Coronary artery (tissue), 2 donors: ENCODE measurements around the gene NLGN1.

Experiments used
- DNase-seq: peaks from one replicate; pipeline ENCODE4 v3.0.0-alpha.2; 2017; ENCODE audit warnings: low spot score
- H3K27ac ChIP-seq, 2 donors: fragments of 200-600 bp; sonication (generic); one replicate each; pipeline ENCODE4 v1.5.1; 2016 to 2019
- H3K4me3 ChIP-seq: fragments of 200-600 bp; sonication (generic); 2 replicates; pipeline ENCODE4 v1.5.1; 2016; ENCODE audit warnings: mild to moderate bottlenecking, moderate library complexity
- TF ChIP-seq, protein P1 (sequence below): fragments of 200-600 bp; sonication (generic); IDR thresholded peaks from one replicate; pipeline ENCODE4 v1.5.1; 2019; ENCODE audit warnings: antibody characterized with exemption

The NLGN1 gene

DNA sequence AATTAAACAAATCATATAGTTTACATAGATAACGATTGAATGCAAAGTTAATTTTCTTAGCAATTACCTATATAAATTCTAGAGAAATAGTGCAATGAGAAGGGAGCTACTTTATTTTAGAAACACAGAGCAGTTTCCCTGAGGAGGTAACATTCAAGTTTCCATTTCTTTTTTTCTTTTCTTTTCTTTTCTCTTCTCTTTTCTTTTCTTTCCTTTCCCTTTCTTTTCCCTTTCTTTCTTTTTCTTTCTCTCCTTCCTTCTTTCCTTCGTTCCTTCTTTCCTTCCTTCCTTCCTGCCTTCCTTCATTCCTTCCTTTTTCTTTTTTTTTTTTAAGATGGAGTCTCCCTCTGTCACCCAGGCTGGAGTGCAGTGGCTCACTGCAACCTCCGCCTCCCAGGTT lies 417.3 kb downstream of the NLGN1 start:
- Histone ChIP-seq H3K27ac (no peak overlapping the region), H3K4me3 (no peak overlapping the region)
- DNase-seq: no peak
- TF ChIP-seq, protein P1, sequence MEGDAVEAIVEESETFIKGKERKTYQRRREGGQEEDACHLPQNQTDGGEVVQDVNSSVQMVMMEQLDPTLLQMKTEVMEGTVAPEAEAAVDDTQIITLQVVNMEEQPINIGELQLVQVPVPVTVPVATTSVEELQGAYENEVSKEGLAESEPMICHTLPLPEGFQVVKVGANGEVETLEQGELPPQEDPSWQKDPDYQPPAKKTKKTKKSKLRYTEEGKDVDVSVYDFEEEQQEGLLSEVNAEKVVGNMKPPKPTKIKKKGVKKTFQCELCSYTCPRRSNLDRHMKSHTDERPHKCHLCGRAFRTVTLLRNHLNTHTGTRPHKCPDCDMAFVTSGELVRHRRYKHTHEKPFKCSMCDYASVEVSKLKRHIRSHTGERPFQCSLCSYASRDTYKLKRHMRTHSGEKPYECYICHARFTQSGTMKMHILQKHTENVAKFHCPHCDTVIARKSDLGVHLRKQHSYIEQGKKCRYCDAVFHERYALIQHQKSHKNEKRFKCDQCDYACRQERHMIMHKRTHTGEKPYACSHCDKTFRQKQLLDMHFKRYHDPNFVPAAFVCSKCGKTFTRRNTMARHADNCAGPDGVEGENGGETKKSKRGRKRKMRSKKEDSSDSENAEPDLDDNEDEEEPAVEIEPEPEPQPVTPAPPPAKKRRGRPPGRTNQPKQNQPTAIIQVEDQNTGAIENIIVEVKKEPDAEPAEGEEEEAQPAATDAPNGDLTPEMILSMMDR: no peak

DNA sequence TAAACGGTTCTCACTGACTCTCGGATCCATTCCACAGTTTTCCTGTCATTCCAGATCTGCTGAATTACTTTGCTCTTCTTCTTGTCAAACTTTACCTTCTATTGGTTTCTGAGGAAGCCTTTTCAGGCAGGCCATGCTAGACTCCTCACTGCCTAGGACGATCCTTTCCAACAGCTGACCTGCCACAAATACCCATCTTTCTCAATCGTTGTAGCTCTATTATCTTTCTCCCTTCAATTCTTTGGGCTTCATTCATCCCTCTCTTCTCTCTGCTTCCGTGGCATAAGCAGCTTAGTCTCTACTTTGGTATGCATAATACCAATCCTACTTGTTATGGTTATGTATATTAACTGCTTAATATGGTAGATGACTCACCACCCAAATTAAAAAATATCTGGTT lies 421.8 kb downstream of the NLGN1 start:
- DNase-seq: no peak
- Histone ChIP-seq H3K4me3 (no peak overlapping the region), H3K27ac (no peak overlapping the region)
- TF ChIP-seq, protein P1: no peak

DNA sequence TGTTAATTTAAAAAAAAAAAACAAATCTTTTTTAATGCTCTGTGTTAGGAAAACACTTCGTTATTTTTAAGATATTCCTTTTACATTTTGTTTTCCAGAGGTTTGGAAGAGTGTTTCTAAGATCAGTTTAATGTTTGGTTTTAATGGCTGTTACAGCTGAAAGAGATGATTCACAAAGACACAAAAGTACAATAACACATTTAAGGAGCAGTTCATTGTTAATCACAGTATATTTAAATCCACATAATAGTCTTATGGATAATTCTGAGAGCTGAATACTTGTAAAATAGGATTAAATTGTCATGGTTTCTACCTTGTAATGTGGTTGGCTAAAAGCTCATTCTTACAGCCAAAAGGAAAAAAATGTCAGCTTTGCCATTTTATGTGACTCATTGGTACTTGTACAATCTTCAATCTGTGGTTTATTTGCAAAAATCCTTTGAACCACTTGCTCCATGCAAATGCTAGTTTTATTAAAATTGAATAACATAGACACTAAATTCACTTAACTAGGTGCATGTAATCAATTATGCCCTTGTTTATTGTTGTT lies 426.4 kb downstream of the NLGN1 start:
- TF ChIP-seq, protein P1: no peak
- Histone ChIP-seq H3K27ac (no peak overlapping the region), H3K4me3 (no peak overlapping the region)
- DNase-seq: no peak

DNA sequence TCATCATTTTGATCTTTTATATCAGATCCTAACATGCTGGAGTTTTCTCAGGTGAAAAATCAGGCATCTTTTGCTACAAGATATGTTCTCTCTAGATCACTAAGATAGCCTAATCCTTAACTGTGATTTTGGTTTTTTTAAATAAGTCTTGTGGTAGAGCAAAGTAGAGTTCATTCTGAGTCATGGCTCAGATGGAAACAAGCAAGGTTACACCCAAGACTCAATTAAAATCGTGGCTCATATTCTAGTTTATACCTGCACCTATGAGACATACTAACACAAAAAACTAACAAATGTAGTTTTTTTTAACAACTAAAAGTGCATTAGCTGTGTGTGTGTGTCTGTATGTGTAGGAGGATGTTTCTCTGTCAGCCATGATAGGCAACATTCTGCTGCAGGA lies 428.2 kb downstream of the NLGN1 start:
- no peak for DNase-seq
- no peak overlapping the region for H3K4me3 ChIP-seq
- TF ChIP-seq, protein P1: no peak
- no peak overlapping the region for H3K27ac ChIP-seq

DNA sequence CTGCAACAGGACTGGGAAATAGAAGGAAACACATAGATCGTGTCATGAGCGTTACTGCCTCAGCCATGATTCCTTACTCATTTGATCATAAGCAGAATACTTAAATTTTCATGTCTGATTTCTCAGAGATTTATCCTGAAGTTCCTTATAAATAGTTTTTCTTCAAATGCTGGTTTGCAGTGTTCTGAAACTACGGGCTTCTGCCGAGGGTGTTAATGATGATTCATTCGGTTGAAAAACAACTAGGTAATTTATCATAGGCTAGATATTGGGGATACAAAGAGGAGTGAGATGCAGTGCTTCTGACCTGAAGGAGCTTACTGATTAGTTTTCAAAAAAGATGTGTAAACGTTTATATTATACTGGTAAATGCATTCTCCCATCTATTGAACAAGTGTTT lies 428.9 kb downstream of the NLGN1 start:
- TF ChIP-seq, protein P1: no peak
- DNase-seq: no peak
- H3K27ac ChIP-seq: no peak overlapping the region
- H3K4me3 ChIP-seq: no peak overlapping the region

DNA sequence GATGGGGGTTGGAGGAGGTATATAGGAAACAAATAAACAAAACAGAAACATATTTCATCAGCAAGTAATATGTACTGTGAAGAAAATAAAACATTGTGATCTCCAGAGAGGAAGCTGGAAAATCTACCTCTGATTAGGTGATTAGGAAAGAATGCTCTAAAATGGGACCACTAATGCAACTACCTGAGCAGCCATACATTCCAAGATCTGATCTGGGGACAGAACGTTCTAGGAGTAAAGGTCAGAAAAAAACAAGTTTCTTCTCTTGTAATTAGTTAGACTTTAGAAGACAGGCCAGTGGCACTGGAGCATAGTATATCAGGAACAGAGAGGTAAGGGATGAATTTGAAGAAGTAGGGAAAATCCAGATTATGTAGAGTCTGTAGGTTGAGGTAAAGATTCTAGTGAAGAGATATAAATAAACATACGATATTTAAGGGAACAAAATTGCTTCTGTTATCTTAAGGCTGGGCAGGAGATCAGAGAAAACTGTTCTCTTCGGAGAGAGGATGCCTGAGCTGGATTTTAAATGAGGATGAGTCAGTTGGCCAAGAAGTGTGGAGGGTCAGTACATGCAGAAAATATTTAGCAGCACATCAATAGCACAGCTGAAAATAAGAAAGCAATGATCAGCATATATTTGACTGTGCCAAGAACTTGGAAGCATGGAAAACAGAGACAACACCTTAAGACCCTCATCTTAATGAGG lies 429.5 kb downstream of the NLGN1 start:
- TF ChIP-seq, protein P1: no peak
- DNase-seq: no peak
- Histone ChIP-seq H3K27ac (no peak overlapping the region), H3K4me3 (no peak overlapping the region)

DNA sequence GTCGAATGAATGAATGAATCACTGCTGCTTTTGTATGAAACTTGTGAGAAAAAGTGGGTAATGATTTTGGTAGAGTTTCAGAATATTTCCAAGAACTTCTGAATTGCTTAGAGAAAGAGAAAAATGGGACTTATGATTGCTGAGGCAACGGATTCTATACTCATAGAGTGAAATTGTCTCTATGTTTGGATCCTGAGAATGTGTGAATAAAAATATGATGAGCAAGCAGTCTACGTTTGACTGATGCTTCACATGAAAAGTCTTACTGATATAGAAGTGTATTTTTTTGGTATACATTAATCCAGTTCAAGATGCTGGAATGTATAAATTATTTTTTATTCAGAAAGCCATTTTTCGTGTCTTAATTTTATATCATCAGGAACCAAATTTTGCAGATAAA lies 441.1 kb downstream of the NLGN1 start:
- no peak overlapping the region for H3K27ac ChIP-seq
- DNase-seq: no peak
- TF ChIP-seq, protein P1: no peak
- no peak overlapping the region for H3K4me3 ChIP-seq
